Cardiac septum (tissue), 1 donor: ENCODE measurements around the gene DACH1. TPM values are rescaled to one million over a fixed set of nuclear protein-coding genes. Genes with fewer than 3 reads are reported as not detected.
"Not testable (repeated sequence)": the region's sequence is repeated elsewhere in the genome, so short reads cannot be mapped to it uniquely, and the experiment has no call there.

Experiments
- DNase-seq: peaks from one replicate; pipeline ENCODE4 v3.0.0-alpha.2; 2020; ENCODE audit warnings: low spot score
- intact Hi-C: fragments of 100-400 bp; cut with DNase I; formaldehyde crosslinking; loops from one replicate; pipeline ENCODE4 v1.14.0; 2022
- total RNA-seq: library from RNA; stranded (reverse); fragmentation: NEBNext Ultra II Directional; extraction: Animal tissue kit (Norgen Biotek cat#: 25700); gene quantifications from one replicate; pipeline ENCODE4 v1.2.1, GENCODE V29; 2021
- donor health status: DM: no; HTN: no; CAD: no.

DACH1 gene
- total RNA-seq, 1 donor from 2014 or later: 1.00 TPM

DNA sequence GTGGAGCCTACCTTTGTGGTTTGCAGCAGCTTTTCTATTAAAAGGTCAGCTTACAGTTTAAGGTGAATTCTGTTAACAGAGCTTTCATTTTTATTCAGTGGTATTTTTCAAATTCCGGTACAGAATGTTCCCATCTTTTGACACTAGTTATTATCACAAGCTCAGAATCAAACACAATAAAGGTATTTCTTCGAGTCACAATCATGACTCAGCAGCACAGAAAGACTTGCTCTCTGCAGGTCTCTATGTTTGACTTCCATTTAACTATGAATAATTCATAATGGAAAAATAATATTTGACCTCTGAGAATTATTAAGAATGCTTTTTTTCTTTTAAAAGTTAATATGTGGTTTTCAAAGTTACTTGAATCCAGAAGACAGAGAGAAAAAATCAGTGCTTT lies 28.2 kb downstream of the DACH1 start:
- intact Hi-C loops: no loop called here

DNA sequence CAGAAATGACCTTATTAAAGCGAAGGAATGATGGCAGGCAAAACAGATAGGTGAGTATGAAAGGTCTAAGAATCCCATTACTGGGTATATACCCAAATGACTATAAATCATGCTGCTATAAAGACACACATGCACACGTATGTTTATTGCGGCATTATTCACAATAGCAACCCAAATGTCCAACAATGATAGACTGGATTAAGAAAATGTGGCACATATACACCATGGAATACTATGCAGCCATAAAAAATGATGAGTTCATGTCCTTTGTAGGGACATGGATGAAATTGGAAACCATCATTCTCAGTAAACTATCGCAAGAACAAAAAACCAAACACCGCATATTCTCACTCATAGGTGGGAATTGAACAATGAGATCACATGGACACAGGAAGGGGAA lies 29.4 kb downstream of the DACH1 start:
- DNase-seq: not testable (repeated sequence)

More for the DNA sequence above, 28.2 kb downstream of the DACH1 start:
- DNase-seq: no peak

DNA sequence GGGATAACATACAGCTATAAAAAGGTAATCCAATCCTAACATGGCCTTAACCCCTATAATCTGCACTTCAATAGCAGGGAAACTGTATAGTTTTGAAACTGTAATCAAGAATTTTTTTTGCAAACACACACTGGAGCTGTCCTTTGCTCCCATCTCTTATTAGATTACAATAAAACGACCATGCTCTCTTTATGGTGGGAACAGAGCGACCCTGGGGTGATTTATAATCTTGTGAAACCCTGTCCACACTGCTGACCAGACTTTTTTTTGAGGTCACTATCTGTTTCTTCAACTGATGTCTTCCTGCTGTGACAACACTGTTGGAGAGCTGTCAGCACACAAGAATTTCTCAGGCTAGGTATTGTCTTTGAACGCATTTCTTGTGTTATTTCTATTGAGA lies 35.3 kb downstream of the DACH1 start:
- intact Hi-C loops: no loop called here
- no peak for DNase-seq

More for the DNA sequence above, 29.4 kb downstream of the DACH1 start:
- intact Hi-C loops: not testable (repeated sequence)

DNA sequence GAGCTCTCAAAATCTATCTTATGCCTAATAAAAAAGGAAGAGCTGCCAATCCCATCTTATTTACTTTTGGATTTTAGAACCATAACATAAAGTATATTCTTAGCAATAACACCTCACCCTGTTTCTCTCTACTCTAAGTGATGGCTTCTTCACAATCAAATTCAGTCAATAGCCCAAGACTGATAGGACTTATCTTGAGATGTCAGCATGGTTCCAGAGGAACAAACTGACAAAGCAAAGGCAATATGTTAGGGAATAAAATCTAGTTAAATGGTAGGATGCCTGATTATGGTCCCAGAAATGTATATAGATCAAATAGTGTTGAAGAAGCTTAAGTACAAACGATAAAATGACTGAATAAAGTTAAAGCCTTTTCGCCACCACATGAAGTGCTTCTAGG lies 36.3 kb downstream of the DACH1 start:
- DNase-seq: no peak
- intact Hi-C loops: no loop called here

DNA sequence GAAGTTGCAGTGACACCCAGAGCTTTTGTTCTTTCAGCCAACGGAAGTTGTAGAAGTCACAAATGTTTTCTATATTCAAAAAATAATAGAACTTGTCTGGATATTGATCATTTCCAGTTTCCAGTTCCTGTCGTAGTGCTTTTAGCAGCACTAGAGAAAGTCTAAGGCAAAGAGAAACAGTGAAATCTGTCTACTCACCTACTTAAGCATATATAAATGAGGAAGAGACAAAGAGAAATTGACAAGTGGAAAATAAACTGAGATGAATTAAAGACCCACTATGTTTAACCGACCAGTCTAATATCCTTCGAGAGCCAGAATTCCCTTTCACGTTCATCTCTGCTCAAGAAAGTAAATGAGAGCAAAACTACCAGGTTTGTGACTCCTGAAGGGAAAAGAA lies 36.7 kb downstream of the DACH1 start:
- DNase-seq: no peak
- intact Hi-C loops: no loop called here

DNA sequence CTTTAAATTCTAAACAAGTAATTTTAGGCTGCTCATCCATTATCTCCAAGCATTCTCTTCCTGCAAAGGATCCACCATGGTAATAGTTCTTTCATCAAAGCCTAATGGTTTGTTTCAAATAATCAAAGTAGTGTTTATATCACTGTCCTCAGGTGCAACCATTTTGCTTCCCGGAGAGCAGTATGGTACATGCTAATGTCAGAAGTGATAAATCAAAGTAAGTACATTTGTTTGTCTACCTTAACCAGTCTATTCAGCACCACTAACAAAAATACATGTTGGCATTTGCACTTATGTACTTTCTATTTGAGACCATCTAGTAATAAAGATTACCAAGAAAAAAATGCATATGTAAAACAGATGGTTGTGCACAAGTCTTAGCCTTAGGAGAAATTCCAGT lies 37.5 kb downstream of the DACH1 start:
- no peak for DNase-seq
- intact Hi-C loops: no loop called here

DNA sequence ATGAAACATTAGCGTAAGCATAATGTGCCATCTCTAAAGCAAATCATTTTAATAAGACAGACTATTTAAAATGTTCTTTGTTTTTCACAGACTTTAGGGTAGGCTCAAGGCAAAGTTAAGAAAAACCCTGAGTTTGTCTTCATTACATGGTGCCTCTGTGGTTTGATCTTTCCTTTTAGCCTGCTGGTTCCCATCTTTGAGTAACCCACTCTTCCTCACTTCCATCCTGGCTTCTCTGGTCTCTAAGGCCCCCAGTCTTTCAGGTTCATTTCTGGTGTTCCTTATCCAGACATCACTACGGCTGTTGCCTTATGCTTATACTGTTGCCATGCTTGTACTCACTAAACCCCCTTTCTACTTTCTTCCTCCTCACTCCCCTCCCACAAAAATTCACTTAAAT lies 38.4 kb downstream of the DACH1 start:
- intact Hi-C loops: no loop called here
- DNase-seq: no peak

DNA sequence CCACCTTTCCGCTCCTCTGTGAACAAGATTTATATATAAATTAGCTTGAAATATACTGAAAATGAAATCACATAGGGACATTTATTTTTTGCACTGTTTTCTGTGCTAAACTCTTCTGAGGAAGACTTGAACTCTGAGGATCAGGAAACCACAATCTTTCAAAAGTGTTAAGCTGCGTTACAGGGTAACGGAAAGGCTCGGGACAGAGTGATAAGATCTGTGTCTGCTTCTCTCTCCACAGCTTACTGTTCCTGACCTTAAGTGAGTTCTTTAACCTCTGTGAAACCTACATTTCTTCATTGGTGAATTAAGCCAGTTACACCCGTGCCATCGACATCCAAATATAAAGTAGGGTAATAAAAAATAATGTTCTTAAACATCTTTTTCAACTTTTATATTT lies 38.9 kb downstream of the DACH1 start:
- intact Hi-C loops: no loop called here
- no peak for DNase-seq

DNA sequence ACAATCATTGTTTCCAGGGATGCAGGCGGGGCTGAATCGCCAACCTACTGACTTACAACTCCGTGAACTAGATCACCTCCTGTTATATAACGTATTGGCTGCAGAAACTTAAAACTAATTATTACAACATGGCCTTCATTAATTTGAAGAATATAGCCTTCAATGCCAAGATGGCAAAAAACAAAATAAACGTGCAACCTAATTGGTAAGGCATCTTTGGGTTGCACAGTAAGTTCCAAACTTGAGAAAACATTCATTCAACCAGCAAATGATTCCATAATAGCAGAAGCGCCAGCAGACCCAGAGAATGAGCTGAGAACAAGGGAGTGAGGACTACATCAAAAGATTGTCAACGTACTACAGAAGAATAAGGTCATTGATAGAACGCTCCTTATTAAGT lies 39.8 kb downstream of the DACH1 start:
- intact Hi-C loops: no loop called here

DNA sequence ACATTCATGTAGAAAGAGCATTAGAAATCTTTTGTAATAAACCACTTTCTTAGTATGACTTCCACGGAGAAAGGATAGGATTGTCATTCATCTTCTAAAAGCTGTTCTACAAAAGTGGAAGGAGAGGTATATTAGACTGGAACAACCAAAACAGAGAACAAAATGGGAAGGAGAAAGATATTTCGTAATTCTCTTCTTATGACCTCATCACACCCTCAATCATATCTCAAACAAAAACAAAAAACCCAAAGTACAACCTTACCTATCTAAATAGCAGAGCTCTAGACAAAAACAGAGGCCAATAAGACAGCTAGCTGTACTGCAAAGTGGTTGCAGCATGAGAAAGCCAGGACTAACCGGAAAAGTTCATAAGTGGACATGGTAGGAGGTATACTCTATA lies 46.3 kb downstream of the DACH1 start:
- intact Hi-C loops: no loop called here
- no peak for DNase-seq

More for the DNA sequence above, 39.8 kb downstream of the DACH1 start:
- DNase-seq: no peak

DNA sequence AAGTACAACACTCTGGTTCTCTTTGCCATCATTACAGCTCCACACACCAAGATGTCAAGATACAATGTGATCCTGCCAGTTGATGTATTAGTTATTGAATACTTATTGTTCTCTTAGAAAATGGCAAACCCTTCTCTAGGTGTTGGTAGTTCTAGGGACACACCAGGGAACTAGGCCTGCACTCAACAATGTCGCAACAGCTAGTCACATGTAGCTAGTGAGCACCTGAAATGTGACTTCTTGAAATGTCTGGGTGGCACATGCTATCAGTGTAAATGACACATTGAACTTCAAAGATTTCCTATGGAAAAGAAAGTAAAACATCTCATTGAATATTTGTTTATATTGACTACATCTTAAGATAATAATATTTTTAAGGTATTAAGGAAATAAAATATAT lies 49.7 kb downstream of the DACH1 start:
- DNase-seq: no peak
- intact Hi-C loops: no loop called here

DNA sequence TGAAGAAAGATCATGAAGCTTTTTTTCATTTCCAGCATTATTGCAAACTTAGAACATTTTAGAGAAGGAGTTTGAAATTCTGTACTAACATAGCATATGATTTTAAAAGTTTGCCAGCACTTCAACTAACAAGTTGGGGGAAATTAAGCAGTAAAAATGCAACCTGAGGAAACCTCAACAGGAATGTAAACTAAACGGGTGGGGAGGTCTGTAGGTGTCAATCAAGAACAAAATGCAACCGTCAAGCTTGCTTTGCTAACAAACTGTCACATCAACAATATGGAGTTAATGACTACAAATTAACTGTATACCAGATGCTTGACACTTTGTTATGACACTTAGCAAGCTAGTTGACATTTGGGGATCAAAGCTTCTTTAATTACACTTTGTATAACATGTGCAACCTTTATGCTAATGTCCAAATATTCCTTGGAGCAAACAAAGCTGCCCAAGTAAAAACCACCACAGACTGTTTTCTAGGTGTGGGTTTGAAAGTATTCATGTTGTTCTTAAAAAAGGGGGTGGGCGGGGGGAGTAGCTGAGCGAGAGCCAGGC lies 52.1 kb downstream of the DACH1 start:
- no peak for DNase-seq
- intact Hi-C loops: no loop called here

DNA sequence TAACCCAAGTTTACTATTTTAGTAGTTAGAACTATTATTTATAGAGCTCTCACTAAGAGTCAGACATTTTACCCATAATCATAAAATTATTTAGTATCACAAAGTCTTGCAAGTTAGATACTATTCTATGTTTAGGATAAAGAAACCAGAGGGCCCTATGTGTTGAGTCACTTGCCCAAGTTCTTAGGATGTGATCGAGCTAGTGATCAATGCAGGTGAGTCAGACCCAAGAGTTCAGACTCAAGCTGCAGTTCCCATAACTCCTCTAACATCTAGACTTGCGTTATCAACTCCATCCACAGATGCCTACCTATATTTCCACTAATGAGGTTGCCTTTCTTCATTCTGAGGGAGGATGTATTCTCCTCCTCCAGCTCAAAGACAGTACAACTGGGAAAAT lies 53.8 kb downstream of the DACH1 start:
- intact Hi-C loops: no loop called here
- DNase-seq: no peak

DNA sequence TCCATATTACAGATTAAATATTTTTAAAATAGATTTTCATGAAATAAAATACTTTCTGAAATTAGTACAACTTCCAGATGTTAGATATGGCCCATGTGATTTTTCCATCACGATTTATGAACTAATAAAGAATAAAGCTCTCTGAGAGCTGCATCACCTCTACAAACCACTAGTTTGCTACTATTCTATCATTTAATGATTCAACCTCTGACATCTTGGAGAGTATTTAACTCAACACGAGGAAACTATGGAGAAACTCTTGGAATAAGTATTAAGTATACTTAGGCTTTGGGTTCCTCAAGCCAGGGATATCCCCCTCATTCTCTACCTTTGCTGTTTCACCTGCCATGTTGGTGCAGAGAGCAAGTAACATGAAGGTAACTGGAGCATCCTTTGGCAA lies 55.7 kb downstream of the DACH1 start:
- no peak for DNase-seq
- intact Hi-C loops: no loop called here

DNA sequence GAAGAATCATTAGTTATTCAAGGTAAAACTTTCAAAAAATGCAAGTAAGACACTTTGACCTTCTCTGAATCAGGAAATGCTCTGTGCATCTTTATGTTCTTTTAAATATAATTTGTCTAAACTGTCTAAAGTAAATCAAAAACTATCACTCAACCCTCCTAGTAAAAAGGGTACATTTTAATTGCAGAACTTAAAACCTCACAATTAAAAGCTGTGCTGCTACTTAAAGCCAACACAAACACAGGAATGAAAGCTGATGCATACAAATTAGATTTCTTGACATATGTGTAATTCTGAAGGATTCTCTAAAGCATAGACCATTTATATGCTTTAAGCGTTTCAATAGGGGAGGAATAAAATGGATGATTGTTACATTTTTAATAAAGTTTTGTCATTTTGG lies 58.3 kb downstream of the DACH1 start:
- no peak for DNase-seq
- intact Hi-C loops: no loop called here

DNA sequence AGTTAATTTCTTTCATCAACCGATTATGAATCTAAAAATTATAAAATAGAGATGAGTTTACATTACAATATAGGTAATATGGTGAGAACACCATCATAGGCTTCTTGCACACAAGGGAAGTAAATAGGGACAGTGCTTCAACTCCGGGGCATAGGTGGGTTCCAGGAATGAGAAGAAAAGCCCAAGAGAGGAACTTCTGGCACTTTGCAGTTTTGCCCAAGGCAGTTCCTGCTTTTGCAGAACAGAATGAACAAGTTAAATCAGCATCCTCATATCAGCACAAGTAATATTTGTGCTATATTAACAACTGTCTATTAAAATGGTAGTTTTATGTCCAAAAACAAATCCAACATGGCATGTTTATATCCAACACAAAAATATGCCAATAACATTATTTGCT lies 60.1 kb downstream of the DACH1 start:
- DNase-seq: no peak
- intact Hi-C loops: no loop called here

DNA sequence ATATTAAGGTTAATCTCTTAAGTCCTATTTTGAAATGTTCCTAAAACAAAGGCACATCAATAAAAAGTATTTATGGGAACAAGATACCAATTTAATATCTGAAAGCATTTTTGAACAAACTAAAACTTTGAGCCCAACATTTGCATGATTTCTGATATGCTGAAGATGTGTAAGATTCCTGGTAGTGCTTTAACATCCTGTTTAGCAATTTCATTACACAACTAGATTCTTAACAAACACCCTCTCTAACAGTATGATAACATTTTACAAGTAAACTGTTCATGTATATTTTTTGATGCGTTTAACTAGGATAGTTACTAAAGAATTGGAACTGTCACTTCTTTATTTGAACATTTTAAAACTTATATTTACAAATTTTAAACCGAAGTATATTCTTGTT lies 63.9 kb downstream of the DACH1 start:
- intact Hi-C loops: no loop called here

DNA sequence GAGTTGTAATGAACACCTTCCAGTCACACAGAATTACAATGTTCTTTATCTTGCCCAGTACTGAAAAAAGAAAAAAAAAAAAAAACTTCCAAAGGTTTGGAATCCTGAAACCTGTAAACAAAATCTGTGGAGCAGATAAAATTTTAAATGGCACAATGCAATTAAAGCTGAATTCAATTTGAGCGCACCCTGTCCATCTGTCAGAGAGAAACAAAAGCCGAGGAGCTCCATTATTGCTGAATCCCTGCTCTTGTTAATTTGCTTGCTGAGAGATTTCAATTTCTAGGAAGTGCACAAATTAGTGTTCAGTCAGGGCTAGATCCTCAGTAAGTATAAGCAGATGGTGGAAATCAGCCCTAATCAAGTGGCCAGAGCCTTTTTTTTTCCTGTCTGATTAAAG lies 65.2 kb downstream of the DACH1 start:
- intact Hi-C loops: no loop called here
- DNase-seq: no peak

More for the DNA sequence above, 63.9 kb downstream of the DACH1 start:
- DNase-seq: no peak

DNA sequence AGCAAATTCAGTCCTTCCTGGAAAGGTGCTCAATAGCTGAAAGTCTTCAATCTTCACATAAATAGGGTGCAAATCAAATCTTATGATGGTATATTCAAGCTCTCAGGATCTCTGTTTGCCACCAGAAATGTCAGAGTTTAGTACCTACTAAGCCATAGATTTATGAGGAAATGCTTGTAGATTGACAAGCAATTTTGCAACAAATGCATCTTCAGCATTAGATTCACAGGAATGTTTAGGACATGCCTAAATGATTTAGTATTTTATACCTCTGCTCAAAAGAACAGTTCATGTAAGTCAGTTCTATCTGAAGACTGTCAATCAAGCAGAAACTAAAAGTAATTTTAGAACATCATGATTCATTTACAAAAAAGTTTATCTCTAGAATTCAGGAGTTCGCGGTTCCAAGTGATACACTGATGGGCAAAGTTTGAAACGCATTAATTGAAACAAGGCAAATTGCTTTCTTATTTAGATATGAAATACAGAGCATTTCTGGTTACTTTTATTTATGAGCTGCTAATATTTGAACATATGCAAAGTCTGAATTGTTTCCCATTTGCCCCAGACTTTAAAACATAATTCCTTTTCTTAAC lies 65.7 kb downstream of the DACH1 start:
- intact Hi-C loops: no loop called here
- no peak for DNase-seq

DNA sequence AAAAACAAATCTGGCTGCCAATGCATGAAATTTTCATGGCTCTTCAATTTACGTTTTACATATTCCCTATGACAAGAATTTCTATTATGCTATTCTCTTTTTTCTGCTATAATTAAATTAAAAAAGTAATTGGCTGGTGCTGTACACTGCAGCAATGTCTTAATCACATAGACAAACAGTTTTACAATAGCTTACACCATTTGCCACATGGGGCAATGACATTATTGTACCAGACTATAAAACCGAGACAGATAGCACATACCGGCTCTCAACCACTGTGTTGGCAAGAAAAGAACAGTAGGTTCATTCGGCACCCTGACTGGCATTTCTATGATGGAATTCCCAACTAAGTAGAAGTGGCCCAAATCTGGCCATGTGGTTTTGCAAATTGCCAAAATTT lies 67.7 kb downstream of the DACH1 start:
- DNase-seq: no peak
- intact Hi-C loops: no loop called here

DNA sequence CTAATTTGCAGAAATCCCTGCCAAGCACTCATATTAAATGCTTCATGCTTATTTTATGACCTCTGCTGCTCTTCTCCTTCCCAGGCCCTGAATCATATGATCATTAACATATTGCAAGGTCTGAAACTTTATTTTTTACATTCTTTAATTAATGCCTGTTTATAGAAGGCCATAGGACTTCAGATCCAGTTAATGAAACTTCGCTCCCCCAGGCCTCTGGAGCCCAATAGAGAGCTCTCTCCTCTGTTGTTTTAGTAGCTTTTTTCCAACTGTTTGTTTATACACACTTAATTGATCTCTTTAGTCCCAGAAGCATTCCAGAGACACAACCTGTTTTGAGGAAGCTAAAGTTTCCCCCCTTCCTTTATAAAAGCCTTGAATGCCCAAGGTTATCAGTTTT lies 68.3 kb downstream of the DACH1 start:
- DNase-seq: no peak
- intact Hi-C loops: no loop called here

DNA sequence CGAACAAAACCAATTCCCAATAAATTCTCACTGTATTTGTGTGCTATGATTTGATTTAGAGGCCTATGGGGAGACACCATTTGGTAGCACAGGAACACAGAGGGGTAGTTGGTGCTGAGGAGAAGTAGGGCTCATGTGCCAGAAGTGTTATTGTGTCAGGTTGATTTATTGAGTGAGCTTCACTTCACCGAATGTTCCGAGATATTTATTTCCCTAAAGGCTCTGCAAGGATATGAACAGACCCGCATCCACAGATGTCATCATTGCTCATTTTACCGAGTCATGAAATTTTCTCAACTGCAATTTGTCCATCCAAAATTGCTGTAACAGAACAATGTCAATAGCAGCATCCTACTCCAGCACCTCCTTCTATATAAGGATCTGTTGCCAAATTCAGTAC lies 69.5 kb downstream of the DACH1 start:
- DNase-seq: no peak
- intact Hi-C loops: no loop called here
